ENCODE data around the gene HOMER2. TPM values are rescaled to one million over a fixed set of nuclear protein-coding genes. Genes with fewer than 3 reads are reported as not detected.

The HOMER2 gene
- total and polyA plus RNA-seq, 8 donors: 2.9 to 144 (median 70.7) TPM

GRCh38 chr15:82972990-82973389 is 20.5 kb upstream of the HOMER2 start:
- Histone ChIP-seq H3K27me3 (no peaks in the 10 kb centered on the region), H3K9me3 (no peaks in the 10 kb centered on the region), H3K27ac (no peak overlapping the region), H3K4me1 (peaks cover 5 to 26% (median 15%) of the 10 kb centered on the region in 4 donors), H3K36me3 (no peaks in the 10 kb centered on the region), H3K4me3 (no peak overlapping the region)
- 27 to 63% (median 36%) methylated on average over 1 of the region's 1 CpG for WGBS, 5 donors
- intact Hi-C loops (cut with DNase I; ENCODE audit: low total_unique reads): no loop called here
- DNase-seq: no peak
- TF ChIP-seq EP300 (IDR thresholded peaks at IDR 0.05): no peak

- Histone ChIP-seq H3K27ac (peak overlapping the region in 4 of 5 donors; percentile 3 to 68 (median 21)), H3K36me3 (no peaks in the 10 kb centered on the region), H3K4me1 (peaks cover 5 to 26% (median 15%) of the 10 kb centered on the region in 4 donors), H3K27me3 (no peaks in the 10 kb centered on the region), H3K9me3 (no peaks in the 10 kb centered on the region), H3K4me3 (no peak overlapping the region)
- no peak for DNase-seq
- TF ChIP-seq POLR2A (IDR thresholded peaks at IDR 0.05): no peak
- no peak for TF ChIP-seq POLR2AphosphoS5 (IDR thresholded peaks at IDR 0.05)
- no peak for TF ChIP-seq CTCF (IDR thresholded peaks at IDR 0.05)
- no peak for TF ChIP-seq EP300 (IDR thresholded peaks at IDR 0.05)
- 54 to 68% (median 63%) methylated on average over 2 of the region's 2 CpGs for WGBS, 5 donors
- intact Hi-C loops (cut with DNase I; ENCODE audit: low total_unique reads): no loop called here
These were observed 18.9 kb upstream of the HOMER2 start for GRCh38 chr15:82971218-82971984.

GRCh38 chr15:82970696-82971095 is 18.2 kb upstream of the HOMER2 start:
- Histone ChIP-seq H3K27ac (peak overlapping the region; percentile 3 to 68 (median 47)), H3K27me3 (no peaks in the 10 kb centered on the region)
- 20 to 45% (median 35%) methylated on average over 1 of the region's 1 CpG for WGBS, 5 donors

GRCh38 chr15:82970078-82970686 is 17.7 kb upstream of the HOMER2 start:
- peaks cover 5 to 26% (median 15%) of the 10 kb centered on the region in 4 donors for H3K4me1 ChIP-seq
- H3K9me3 ChIP-seq: no peaks in the 10 kb centered on the region
- no peak for TF ChIP-seq CTCF (IDR thresholded peaks at IDR 0.05)
- no peak for TF ChIP-seq EP300 (IDR thresholded peaks at IDR 0.05)
- no peak for TF ChIP-seq POLR2A (IDR thresholded peaks at IDR 0.05)
- TF ChIP-seq POLR2AphosphoS5 (IDR thresholded peaks at IDR 0.05): no peak
- peak overlapping the region in 3 of 5 donors; percentile 27 to 55 (median 47) for H3K27ac ChIP-seq
- 27 to 42% (median 32%) methylated on average over 3 of the region's 3 CpGs for WGBS, 5 donors
- H3K4me3 ChIP-seq: no peak overlapping the region
- H3K36me3 ChIP-seq: no peaks in the 10 kb centered on the region
- H3K27me3 ChIP-seq: no peaks in the 10 kb centered on the region
- no peak for DNase-seq
- intact Hi-C loops (cut with DNase I; ENCODE audit: low total_unique reads): no loop called here

More at GRCh38 chr15:82970696-82971095, 18.2 kb upstream of the HOMER2 start:
- Histone ChIP-seq H3K4me3 (no peak overlapping the region), H3K4me1 (peaks cover 5 to 26% (median 15%) of the 10 kb centered on the region in 4 donors), H3K9me3 (no peaks in the 10 kb centered on the region), H3K36me3 (no peaks in the 10 kb centered on the region)
- intact Hi-C loops (cut with DNase I; ENCODE audit: low total_unique reads): no loop called here
- peak in 1 of 2 donors; percentile 4 for DNase-seq
- TF ChIP-seq CTCF (IDR thresholded peaks at IDR 0.05) (no peak), POLR2AphosphoS5 (IDR thresholded peaks at IDR 0.05) (peak in 2 of 3 donors; percentile 19 to 35), POLR2A (IDR thresholded peaks at IDR 0.05) (no peak), EP300 (IDR thresholded peaks at IDR 0.05) (no peak)

Data from stomach (tissue), 9 donors.